MM.1S (cell line): ENCODE results near the gene IER3IP1.
"Not testable (repeated sequence)": the region's sequence is repeated elsewhere in the genome, so short reads cannot be mapped to it uniquely, and the experiment has no call there.

Experiments used
- DNase-seq: peaks from one replicate; pipeline ENCODE4 v3.0.0-alpha.2; 2015
- H2AFZ ChIP-seq: fragments of 300-600 bp; sonication (generic); 2 replicates; pipeline ENCODE4 v1.6.0; 2016; ENCODE audit warnings: antibody characterized with exemption, low read length
- H3F3A ChIP-seq: fragments of 300-600 bp; sonication (generic); 2 replicates; pipeline ENCODE4 v1.6.1; 2016; ENCODE audit warnings: mild to moderate bottlenecking, antibody characterized with exemption, low read length, moderate library complexity, mixed read lengths; ENCODE audit not compliant: insufficient read depth
- H3K27ac ChIP-seq: fragments of 300-600 bp; sonication (generic); 2 replicates; pipeline ENCODE4 v1.5.1; 2016; ENCODE audit warnings: mild to moderate bottlenecking, low read length
- H3K27me3 ChIP-seq: fragments of 300-600 bp; sonication (generic); replicated peaks from 2 replicates; pipeline ENCODE4 v1.6.0; 2016; ENCODE audit warnings: low read length; ENCODE audit not compliant: insufficient read depth
- H3K36me3 ChIP-seq: fragments of 300-600 bp; sonication (generic); replicated peaks from 2 replicates; pipeline ENCODE4 v1.6.1; 2016; ENCODE audit warnings: mild to moderate bottlenecking, low read length, mixed read lengths; ENCODE audit not compliant: insufficient read depth
- H3K4me1 ChIP-seq: fragments of 300-600 bp; sonication (generic); 2 replicates; pipeline ENCODE4 v1.6.1; 2016; ENCODE audit warnings: low read length, mixed read lengths
- H3K4me2 ChIP-seq: fragments of 300-600 bp; sonication (generic); 2 replicates; pipeline ENCODE4 v1.6.0; 2016; ENCODE audit warnings: low read depth, low read length
- H3K4me3 ChIP-seq: fragments of 300-600 bp; sonication (generic); 2 replicates; pipeline ENCODE4 v1.5.1; 2016; ENCODE audit warnings: low read length, mixed read lengths
- H3K79me2 ChIP-seq: fragments of 300-600 bp; sonication (generic); 2 replicates; pipeline ENCODE4 v1.6.1; 2016; ENCODE audit warnings: mixed run types, low read length, mixed read lengths
- H3K9ac ChIP-seq: fragments of 300-600 bp; sonication (generic); 2 replicates; pipeline ENCODE4 v1.6.1; 2016; ENCODE audit warnings: low read length, mixed read lengths
- H3K9me2 ChIP-seq: fragments of 300-600 bp; sonication (generic); replicated peaks from 2 replicates; pipeline ENCODE4 v1.6.1; 2016; ENCODE audit warnings: mild to moderate bottlenecking, low read length, mixed read lengths; ENCODE audit not compliant: insufficient read depth
- H3K9me3 ChIP-seq: fragments of 300-600 bp; sonication (generic); replicated peaks from 2 replicates; pipeline ENCODE4 v1.6.1; 2016; ENCODE audit warnings: mild to moderate bottlenecking, low read length, mixed read lengths; ENCODE audit not compliant: insufficient read depth
- H4K20me1 ChIP-seq: fragments of 300-600 bp; sonication (generic); 2 replicates; pipeline ENCODE4 v1.6.1; 2016; ENCODE audit warnings: mild to moderate bottlenecking, low read length, moderate library complexity, mixed read lengths; ENCODE audit not compliant: insufficient read depth
- EZH2 ChIP-seq: fragments of 300-600 bp; sonication (generic); optimal IDR thresholded peaks from 2 replicates; pipeline ENCODE3; 2017; ENCODE audit warnings: low read depth, mild to moderate bottlenecking, antibody characterized with exemption, low read length, mixed read lengths
- EZH2phosphoT487 ChIP-seq: fragments of 300-600 bp; sonication (generic); IDR thresholded peaks from 2 replicates; pipeline ENCODE4 v1.6.1; 2018; ENCODE audit warnings: antibody characterized with exemption, low read length
- TF ChIP-seq, protein P1 (sequence below): fragments of 300-600 bp; sonication (generic); IDR thresholded peaks from 2 replicates; pipeline ENCODE4 v1.5.1; 2016; ENCODE audit warnings: antibody characterized with exemption, low read length, mixed read lengths

The IER3IP1 gene

DNA sequence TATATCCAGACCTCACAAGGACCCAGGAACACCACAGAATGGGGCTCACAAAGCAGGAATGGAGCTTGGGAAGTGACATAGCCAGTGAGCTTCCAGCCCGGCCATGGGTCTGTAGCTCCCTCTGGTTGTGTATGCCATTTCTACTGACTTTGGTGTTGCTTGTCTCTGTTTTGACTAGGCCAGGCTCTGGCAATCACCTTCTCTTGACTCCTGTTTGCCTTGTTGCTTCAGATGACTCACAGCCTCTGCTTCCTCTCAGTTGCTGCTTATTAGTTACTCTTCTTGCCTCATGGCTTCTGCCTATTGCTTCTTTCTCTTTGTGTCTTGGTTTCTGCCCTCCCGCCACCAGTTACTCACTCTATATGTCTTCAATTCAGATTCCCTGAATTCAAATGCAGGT lies 15.8 kb upstream of the IER3IP1 start:
- Histone ChIP-seq H3K9ac (no peak overlapping the region), H3K4me1 (no peaks in the 10 kb centered on the region), H3K79me2 (no peaks in the 10 kb centered on the region), H3K9me2 (no peaks in the 10 kb centered on the region), H3K27ac (no peak overlapping the region), H4K20me1 (no peaks in the 10 kb centered on the region), H3K27me3 (no peaks in the 10 kb centered on the region), H3K4me2 (no peak overlapping the region), H3K4me3 (no peak overlapping the region), H3F3A (no peaks in the 10 kb centered on the region), H3K36me3 (no peaks in the 10 kb centered on the region), H2AFZ (no peak overlapping the region), H3K9me3 (no peaks in the 10 kb centered on the region)
- DNase-seq, result no peak
- TF ChIP-seq EZH2 (no peak), EZH2phosphoT487 (no peak)
- TF ChIP-seq, protein P1, sequence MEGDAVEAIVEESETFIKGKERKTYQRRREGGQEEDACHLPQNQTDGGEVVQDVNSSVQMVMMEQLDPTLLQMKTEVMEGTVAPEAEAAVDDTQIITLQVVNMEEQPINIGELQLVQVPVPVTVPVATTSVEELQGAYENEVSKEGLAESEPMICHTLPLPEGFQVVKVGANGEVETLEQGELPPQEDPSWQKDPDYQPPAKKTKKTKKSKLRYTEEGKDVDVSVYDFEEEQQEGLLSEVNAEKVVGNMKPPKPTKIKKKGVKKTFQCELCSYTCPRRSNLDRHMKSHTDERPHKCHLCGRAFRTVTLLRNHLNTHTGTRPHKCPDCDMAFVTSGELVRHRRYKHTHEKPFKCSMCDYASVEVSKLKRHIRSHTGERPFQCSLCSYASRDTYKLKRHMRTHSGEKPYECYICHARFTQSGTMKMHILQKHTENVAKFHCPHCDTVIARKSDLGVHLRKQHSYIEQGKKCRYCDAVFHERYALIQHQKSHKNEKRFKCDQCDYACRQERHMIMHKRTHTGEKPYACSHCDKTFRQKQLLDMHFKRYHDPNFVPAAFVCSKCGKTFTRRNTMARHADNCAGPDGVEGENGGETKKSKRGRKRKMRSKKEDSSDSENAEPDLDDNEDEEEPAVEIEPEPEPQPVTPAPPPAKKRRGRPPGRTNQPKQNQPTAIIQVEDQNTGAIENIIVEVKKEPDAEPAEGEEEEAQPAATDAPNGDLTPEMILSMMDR, result no peak

DNA sequence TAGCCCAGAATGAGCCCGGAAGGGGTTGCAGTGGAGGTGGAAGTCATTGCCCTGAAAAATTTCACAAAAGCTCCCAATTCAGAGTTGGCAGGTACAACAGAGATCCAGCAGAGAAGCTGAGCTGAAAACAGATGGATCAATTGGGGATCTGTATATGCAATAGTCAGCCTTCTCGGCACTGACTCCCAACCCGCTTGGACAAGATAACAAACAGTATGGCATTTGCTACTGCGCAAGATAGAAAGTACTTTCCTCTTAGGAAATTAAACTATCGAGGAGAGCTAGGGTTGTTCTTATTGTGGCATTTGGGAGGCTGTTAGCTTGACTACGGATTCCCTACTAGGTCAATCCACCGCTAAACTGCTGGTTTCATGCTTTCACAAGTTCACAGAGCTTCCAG lies 11.6 kb upstream of the IER3IP1 start:
- no peak overlapping the region for H3K4me3 ChIP-seq
- H3K27me3 ChIP-seq, result no peaks in the 10 kb centered on the region
- H2AFZ ChIP-seq, result no peak overlapping the region
- H3K9ac ChIP-seq, result no peak overlapping the region
- H3K4me2 ChIP-seq, result no peak overlapping the region
- H4K20me1 ChIP-seq, result no peaks in the 10 kb centered on the region
- no peak overlapping the region for H3K27ac ChIP-seq
- no peaks in the 10 kb centered on the region for H3K9me2 ChIP-seq
- H3K36me3 ChIP-seq, result no peaks in the 10 kb centered on the region
- H3K79me2 ChIP-seq, result no peaks in the 10 kb centered on the region
- no peak for TF ChIP-seq EZH2phosphoT487
- TF ChIP-seq, protein P1, result no peak
- TF ChIP-seq EZH2, result no peak
- H3K4me1 ChIP-seq, result no peaks in the 10 kb centered on the region
- no peak for DNase-seq
- no peaks in the 10 kb centered on the region for H3F3A ChIP-seq
- no peaks in the 10 kb centered on the region for H3K9me3 ChIP-seq

DNA sequence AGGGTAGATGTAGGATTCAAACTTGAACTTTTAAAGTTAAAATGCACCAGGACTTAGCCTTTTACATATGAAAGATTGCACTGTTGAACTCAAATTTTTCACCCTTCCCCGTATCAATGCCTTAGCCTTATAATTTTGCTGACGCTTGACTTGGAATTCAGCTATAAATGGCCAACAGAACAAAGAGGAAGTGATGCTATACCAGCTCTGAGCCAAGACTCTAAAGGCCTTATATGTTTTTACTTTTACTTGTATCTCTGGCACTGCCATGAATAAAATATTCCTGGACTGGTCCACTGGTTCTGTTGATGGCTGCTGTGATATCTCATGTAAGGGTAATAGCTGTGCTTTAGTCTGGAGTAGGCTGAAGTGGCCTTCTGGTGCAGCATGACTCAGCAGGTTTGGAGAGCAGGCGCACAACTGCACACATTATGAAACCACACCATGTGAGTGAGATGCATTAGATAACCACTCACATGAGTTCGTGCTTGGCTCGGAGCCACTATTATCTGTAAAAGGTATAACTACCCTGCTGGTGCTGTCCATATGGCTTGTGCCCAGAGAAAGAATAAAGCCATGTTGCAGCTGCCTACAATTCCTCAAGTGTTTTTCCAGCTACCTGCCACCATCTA lies 8.4 kb upstream of the IER3IP1 start:
- DNase-seq, result no peak

DNA sequence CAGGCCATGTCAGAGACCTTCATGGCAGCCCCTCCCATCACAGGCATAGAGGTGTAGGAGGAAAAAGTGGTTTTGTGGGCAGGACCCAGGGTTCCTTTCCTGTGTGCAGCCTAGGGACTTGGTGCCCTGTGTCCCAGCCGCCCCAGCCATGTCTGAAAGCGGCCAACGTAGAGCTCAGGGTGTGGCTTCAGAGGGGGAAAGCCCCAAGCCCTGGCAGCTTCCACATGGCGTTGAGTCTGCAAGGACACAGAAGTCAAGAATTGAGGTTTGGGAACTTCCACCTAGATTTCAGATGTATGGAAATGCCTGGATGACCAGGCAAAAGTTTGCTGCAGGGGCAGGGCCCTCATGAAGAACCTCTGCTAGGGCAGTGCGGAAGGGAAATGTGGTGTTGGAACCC lies 6.0 kb upstream of the IER3IP1 start:
- not testable (repeated sequence) for DNase-seq, H3K9me3 ChIP-seq

More for the DNA sequence above, 8.4 kb upstream of the IER3IP1 start:
- Histone ChIP-seq H3K27me3 (no peaks in the 10 kb centered on the region), H3K4me1 (no peaks in the 10 kb centered on the region), H3K9ac (no peak overlapping the region), H4K20me1 (no peaks in the 10 kb centered on the region), H3K4me2 (no peak overlapping the region), H3K36me3 (no peaks in the 10 kb centered on the region), H3K27ac (no peak overlapping the region), H3K79me2 (no peaks in the 10 kb centered on the region), H3K4me3 (no peak overlapping the region), H2AFZ (no peak overlapping the region), H3F3A (no peaks in the 10 kb centered on the region), H3K9me2 (no peaks in the 10 kb centered on the region), H3K9me3 (no peaks in the 10 kb centered on the region)
- TF ChIP-seq, protein P1, result no peak
- no peak for TF ChIP-seq EZH2phosphoT487
- TF ChIP-seq EZH2, result no peak

More for the DNA sequence above, 6.0 kb upstream of the IER3IP1 start:
- not testable (repeated sequence) for H3K36me3 ChIP-seq, H3K79me2 ChIP-seq, H3K4me1 ChIP-seq, H3K4me3 ChIP-seq, H3K4me2 ChIP-seq, H3F3A ChIP-seq, H3K9ac ChIP-seq, H4K20me1 ChIP-seq, H3K9me2 ChIP-seq, H3K27ac ChIP-seq, H3K27me3 ChIP-seq, H2AFZ ChIP-seq
